ENCODE measurements around the gene TIMM44. TPM values are rescaled to one million over a fixed set of nuclear protein-coding genes. Genes with fewer than 3 reads are reported as not detected.

Gene TIMM44
- total RNA-seq, 1 donor from 2014 or later: 96.1 TPM

GRCh38 chr19:7914099-7914498 lies 29.4 kb downstream of the TIMM44 start:
- TF ChIP-seq CTCF (IDR thresholded peaks at IDR 0.05; ENCODE audit: insufficient read depth, low read length, severe bottlenecking): no peak
- peaks cover 2% of the 10 kb centered on the region for H3K27me3 ChIP-seq (ENCODE audit: control insufficient read depth, insufficient read depth, low read length)
- peaks cover 7% of the 10 kb centered on the region for H3K36me3 ChIP-seq (ENCODE audit: control insufficient read depth, insufficient read depth, low read length)
- H3K4me3 ChIP-seq (ENCODE audit: low read depth, low read length): no peak overlapping the region
- DNase-seq (ENCODE audit: low read depth): no peak
- FAIRE-seq: no peak

GRCh38 chr19:7913652-7914051 lies 29.8 kb downstream of the TIMM44 start:
- Histone ChIP-seq H3K27me3 (ENCODE audit: control insufficient read depth, insufficient read depth, low read length) (peaks cover 2% of the 10 kb centered on the region), H3K4me3 (ENCODE audit: low read depth, low read length) (no peak overlapping the region), H3K36me3 (ENCODE audit: control insufficient read depth, insufficient read depth, low read length) (peaks cover 7% of the 10 kb centered on the region)
- DNase-seq (ENCODE audit: low read depth) (no peak), FAIRE-seq (no peak)
- no peak for TF ChIP-seq CTCF (IDR thresholded peaks at IDR 0.05; ENCODE audit: insufficient read depth, low read length, severe bottlenecking)

GRCh38 chr19:7912697-7913564 lies 30.5 kb downstream of the TIMM44 start:
- H3K4me3 ChIP-seq (ENCODE audit: low read depth, low read length): no peak overlapping the region
- TF ChIP-seq CTCF (IDR thresholded peaks at IDR 0.05; ENCODE audit: insufficient read depth, low read length, severe bottlenecking): no peak
- H3K27me3 ChIP-seq (ENCODE audit: control insufficient read depth, insufficient read depth, low read length): peaks cover 2% of the 10 kb centered on the region
- FAIRE-seq: no peak
- no peak for DNase-seq (ENCODE audit: low read depth)
- peaks cover 7% of the 10 kb centered on the region for H3K36me3 ChIP-seq (ENCODE audit: control insufficient read depth, insufficient read depth, low read length)

- H3K4me3 ChIP-seq (ENCODE audit: low read depth, low read length): no peak overlapping the region
- DNase-seq (ENCODE audit: low read depth): no peak
- peaks cover 2% of the 10 kb centered on the region for H3K27me3 ChIP-seq (ENCODE audit: control insufficient read depth, insufficient read depth, low read length)
- no peak for FAIRE-seq
- no peak for TF ChIP-seq CTCF (IDR thresholded peaks at IDR 0.05; ENCODE audit: insufficient read depth, low read length, severe bottlenecking)
- peaks cover 8% of the 10 kb centered on the region for H3K36me3 ChIP-seq (ENCODE audit: control insufficient read depth, insufficient read depth, low read length)
These were observed 31.2 kb downstream of the TIMM44 start for GRCh38 chr19:7912144-7912696.

- DNase-seq (ENCODE audit: low read depth) (no peak), FAIRE-seq (no peak)
- TF ChIP-seq CTCF (IDR thresholded peaks at IDR 0.05; ENCODE audit: insufficient read depth, low read length, severe bottlenecking): no peak
- Histone ChIP-seq H3K4me3 (ENCODE audit: low read depth, low read length) (no peak overlapping the region), H3K27me3 (ENCODE audit: control insufficient read depth, insufficient read depth, low read length) (peaks cover 2% of the 10 kb centered on the region), H3K36me3 (ENCODE audit: control insufficient read depth, insufficient read depth, low read length) (peaks cover 9% of the 10 kb centered on the region)
These were observed 31.8 kb downstream of the TIMM44 start for GRCh38 chr19:7911508-7912143.
